Measurements from ENCODE around the gene GLT8D1. TPM values are rescaled to one million over a fixed set of nuclear protein-coding genes. Genes with fewer than 3 reads are reported as not detected.

GLT8D1 gene
- total and polyA plus RNA-seq, 9 of the 15 experiments (the other 6 are each of a cell fraction or from before 2014, with no cell fraction given): 14.1 to 65.9 (median 33.7) TPM

- ChIA-PET CTCF (ENCODE audit: low intra/inter-chr PET ratio) (no interaction called here), POLR2A (interaction anchor here (0.8 to 1.5 kb wide), 3 partner anchors 9 to 14 kb away, joined by 5 read pairs; no protein-coding TSS in a partner anchor)
- Histone ChIP-seq H3K79me2 (ENCODE audit: control insufficient read depth, insufficient read depth, low read length) (peaks cover 60% of the 10 kb centered on the region), H3K4me1 (replicated peaks in 1 of 2; ENCODE audit: control insufficient read depth in 2 of 2, insufficient read depth in 2 of 2, low read length in 2 of 2) (peaks cover 3 to 12% of the 10 kb centered on the region in 2 experiments; a peak in 3 of 5 replicates), H3K9me3 (replicated peaks; ENCODE audit: control insufficient read depth, insufficient read depth, low read depth, low read length) (no peaks in the 10 kb centered on the region), H2AFZ (ENCODE audit: low read depth, low read length) (no peak overlapping the region), H3K4me2 (ENCODE audit: insufficient read depth, low read length) (no peak overlapping the region), H3K27ac (ENCODE audit: extremely low read depth, low read depth, low read length) (no peak overlapping the region), H4K20me1 (replicated peaks; ENCODE audit: control insufficient read depth, insufficient read depth, low read length) (peaks cover 4% of the 10 kb centered on the region; the same call in 1 of the 2 replicates), H3K27me3 (ENCODE audit: control insufficient read depth in 2 of 2, insufficient read depth in 2 of 2, low read length in 2 of 2) (no peaks in the 10 kb centered on the region), H3K36me3 (ENCODE audit: control insufficient read depth, insufficient read depth, low read length) (peaks cover 76% of the 10 kb centered on the region), H3K4me3 (no peak overlapping the region), H3K9ac (ENCODE audit: insufficient read depth in 1 of 2, low read depth in 2 of 2, low read length in 2 of 2) (no peak overlapping the region), H3K9me1 (ENCODE audit: control insufficient read depth, insufficient read depth, low read length) (no peaks in the 10 kb centered on the region)
- ATAC-seq (no peak), DNase-seq (ENCODE audit: extremely low read depth in 1 of 4, low spot score in 3 of 4) (no peak), FAIRE-seq (no peak)
- intact Hi-C loops (cut with micrococcal nuclease): loop anchor here (10.0 kb wide), 1 partner anchor 234 kb away; the partner anchor contains the start of genes NISCH and TNNC1
- in situ Hi-C loops (cut with MboI): no loop called here
- no peak for TF ChIP-seq FOXK1 (CRISPR knock-in tag; IDR thresholded peaks at IDR 0.05; ENCODE audit: borderline replicate concordance)
- no peak for TF ChIP-seq NR2C1 (IDR thresholded peaks at IDR 0.05)
- no peak for TF ChIP-seq NR2C1 (tag; IDR thresholded peaks at IDR 0.05)
- TF ChIP-seq CREB3 (tag; conservative IDR thresholded peaks at IDR 0.05; ENCODE audit: low read depth): no peak
- TF ChIP-seq SRF (CRISPR knock-in tag; IDR thresholded peaks at IDR 0.05): no peak
- no peak for TF ChIP-seq TAF7 (tag; IDR thresholded peaks at IDR 0.05)
- TF ChIP-seq ZNF707 (CRISPR knock-in tag; conservative IDR thresholded peaks at IDR 0.05): no peak
- TF ChIP-seq RREB1 (CRISPR knock-in tag; IDR thresholded peaks at IDR 0.05): no peak
- no peak for TF ChIP-seq ZNF280B (CRISPR knock-in tag; IDR thresholded peaks at IDR 0.05)
- TF ChIP-seq HNRNPK (IDR thresholded peaks at IDR 0.05; ENCODE audit: low read depth, low read length, poor library complexity, severe bottlenecking): no peak
- TF ChIP-seq ESRRA (IDR thresholded peaks at IDR 0.05; ENCODE audit: borderline replicate concordance, low read depth): no peak
- TF ChIP-seq NCOR1 (IDR thresholded peaks at IDR 0.05): no peak
- TF ChIP-seq PHTF2 (CRISPR knock-in tag; IDR thresholded peaks at IDR 0.05): no peak
- 93% methylated on average over 3 of the region's 3 CpGs for WGBS (ENCODE audit: insufficient coverage, low coverage, missing lambda C conversion rate)
- BruUV-seq (replicated peaks): no TSS peak
Observed at GRCh38 chr3:52689151-52689550, 16.4 kb downstream of the GLT8D1 start.
